Measurements from ENCODE around the gene HP1BP3. TPM values are rescaled to one million over a fixed set of nuclear protein-coding genes. Genes with fewer than 3 reads are reported as not detected.
A peak's percentile ranks its signal among the peaks of the same experiment; 100 is the strongest.

HP1BP3 gene
- polyA plus RNA-seq, 6 donors from 2014 or later, result 185 to 291 (median 221) TPM

DNA sequence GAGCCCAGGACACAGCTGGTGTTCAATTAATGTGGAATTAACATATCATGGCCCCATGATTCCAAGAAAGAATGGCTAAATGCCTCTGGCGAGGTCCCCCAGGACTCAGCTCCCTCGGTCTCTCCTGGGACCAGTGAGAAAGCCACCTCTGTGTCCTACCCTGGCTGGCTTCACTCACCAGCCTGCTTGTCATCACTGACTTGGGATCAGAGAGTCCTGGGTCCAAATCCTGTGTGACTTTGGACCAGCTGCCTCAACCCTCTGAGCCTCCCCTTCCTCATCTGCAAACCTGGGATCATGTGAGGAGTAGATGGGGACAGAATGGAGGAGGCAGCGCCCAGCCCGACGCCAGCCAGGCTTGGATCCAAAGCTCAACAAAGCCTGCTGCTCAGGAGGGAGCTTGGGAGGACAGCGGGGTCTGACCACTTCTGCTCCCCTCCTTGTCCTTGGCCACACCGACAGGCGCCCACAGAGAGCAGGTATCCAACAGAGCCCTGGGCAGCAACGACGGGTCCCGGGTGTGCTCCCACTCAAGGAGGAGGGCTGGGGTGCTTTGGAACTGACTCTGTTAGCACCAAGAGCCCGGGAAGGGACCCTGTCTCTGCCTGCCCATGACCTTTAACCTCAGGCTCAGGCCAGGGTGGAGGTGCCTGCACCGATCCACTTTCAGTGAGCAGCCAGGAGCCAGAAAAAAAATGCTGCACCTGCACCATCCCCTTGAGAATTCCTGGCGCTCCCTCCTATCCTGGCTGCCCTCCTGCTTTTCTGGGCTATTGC, 57.8 kb downstream of the HP1BP3 start:
- peaks cover 20 to 32% (median 25%) of the 10 kb centered on the region in 3 donors for H3K4me1 Mint-ChIP-seq
- H3K36me3 Mint-ChIP-seq, result no peaks in the 10 kb centered on the region
- ATAC-seq (ENCODE audit: low read depth in 2 of 2) (no peak), DNase-seq (no peak)
- no peaks in the 10 kb centered on the region for H3K9me3 Mint-ChIP-seq
- peak overlapping the region in 3 of 6 donors; percentile 52 to 82 (median 59) for H3K27ac Mint-ChIP-seq
- peak overlapping the region in 3 of 8 donors; percentile 49 to 70 (median 68) for H3K4me3 Mint-ChIP-seq
- peaks cover 18 to 53% (median 51%) of the 10 kb centered on the region in 3 donors for H3K27me3 Mint-ChIP-seq

DNA sequence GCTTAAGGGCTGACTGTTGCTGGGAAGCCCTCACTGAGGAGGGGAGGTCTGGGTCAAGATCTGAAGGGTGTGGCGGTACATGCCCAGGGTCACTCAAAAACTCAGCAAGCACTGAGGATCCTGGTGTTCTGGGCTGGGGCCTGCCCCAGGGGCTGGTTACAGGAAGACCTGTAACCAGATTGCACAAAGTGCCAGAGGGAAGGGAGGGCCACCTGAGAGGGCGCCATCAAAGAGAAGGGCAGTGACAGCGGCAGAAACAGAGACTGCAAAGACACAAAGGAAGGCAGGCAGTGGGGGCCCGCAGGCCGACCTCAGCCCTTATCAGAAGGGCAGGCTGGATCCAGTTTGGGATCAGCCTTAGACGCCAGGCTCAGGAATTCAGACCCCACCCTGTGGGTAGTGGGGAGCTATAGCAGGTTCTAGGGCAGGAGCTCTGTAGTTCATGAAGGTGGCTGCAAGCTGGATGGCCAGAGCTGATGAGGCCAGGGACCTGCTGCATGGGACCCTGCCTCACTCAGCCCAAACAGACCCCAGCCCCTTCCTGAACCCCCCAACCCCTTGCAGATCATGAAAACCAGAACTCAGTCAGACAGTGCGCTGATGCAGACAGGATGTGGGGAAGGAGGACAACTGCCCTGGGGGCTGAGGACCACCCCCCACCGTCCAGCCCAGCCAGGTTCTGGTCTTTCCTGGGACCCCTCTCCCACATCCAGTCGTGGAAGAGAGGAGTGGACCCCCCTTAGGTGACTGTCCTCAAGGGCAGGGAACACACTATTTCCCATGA, 58.5 kb downstream of the HP1BP3 start:
- Mint-ChIP-seq H3K36me3 (no peaks in the 10 kb centered on the region), H3K9me3 (no peaks in the 10 kb centered on the region), H3K4me1 (peaks cover 15 to 32% (median 25%) of the 10 kb centered on the region in 3 donors), H3K27me3 (peaks cover 18 to 53% (median 51%) of the 10 kb centered on the region in 3 donors), H3K27ac (peak overlapping the region in 1 of 6 donors; percentile 82), H3K4me3 (peak overlapping the region in 1 of 8 donors; percentile 59)
- ATAC-seq (ENCODE audit: low read depth in 2 of 2) (no peak), DNase-seq (no peak)

DNA sequence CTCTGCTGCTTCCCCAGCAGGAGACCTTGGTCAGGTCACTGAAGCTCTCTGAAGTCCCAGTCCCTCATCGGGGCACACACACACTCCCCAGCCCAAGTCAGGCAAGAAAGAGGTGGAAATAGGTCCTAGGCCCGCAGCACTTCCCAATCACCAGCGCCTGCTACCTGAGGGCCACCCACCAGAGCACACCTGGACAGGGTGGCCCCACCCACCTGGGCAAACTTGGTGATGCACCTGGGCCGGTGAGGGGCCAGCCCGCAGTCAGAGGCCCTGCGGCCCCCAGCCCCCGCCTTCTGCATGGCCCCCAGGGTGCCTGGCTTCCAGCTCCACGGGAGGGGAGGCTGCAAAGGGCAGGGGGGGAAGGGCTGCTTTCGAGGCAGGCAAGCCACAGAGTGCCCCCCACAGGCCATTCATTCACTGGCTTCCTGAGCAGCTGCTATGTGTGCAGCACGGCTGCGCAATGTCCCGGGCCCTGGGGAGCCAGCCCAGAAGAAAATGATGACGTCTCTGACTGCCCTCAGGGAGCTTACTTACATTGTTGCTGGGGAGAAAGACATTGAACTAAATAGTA, 59.3 kb downstream of the HP1BP3 start:
- no peak overlapping the region for H3K4me3 Mint-ChIP-seq
- H3K27ac Mint-ChIP-seq, result no peak overlapping the region
- DNase-seq, result no peak
- H3K4me1 Mint-ChIP-seq, result peaks cover 9 to 25% (median 19%) of the 10 kb centered on the region in 3 donors
- H3K36me3 Mint-ChIP-seq, result no peaks in the 10 kb centered on the region
- H3K9me3 Mint-ChIP-seq, result no peaks in the 10 kb centered on the region
- no peak for ATAC-seq (ENCODE audit: low read depth in 2 of 2)
- H3K27me3 Mint-ChIP-seq, result peaks cover 13 to 49% (median 45%) of the 10 kb centered on the region in 3 donors

DNA sequence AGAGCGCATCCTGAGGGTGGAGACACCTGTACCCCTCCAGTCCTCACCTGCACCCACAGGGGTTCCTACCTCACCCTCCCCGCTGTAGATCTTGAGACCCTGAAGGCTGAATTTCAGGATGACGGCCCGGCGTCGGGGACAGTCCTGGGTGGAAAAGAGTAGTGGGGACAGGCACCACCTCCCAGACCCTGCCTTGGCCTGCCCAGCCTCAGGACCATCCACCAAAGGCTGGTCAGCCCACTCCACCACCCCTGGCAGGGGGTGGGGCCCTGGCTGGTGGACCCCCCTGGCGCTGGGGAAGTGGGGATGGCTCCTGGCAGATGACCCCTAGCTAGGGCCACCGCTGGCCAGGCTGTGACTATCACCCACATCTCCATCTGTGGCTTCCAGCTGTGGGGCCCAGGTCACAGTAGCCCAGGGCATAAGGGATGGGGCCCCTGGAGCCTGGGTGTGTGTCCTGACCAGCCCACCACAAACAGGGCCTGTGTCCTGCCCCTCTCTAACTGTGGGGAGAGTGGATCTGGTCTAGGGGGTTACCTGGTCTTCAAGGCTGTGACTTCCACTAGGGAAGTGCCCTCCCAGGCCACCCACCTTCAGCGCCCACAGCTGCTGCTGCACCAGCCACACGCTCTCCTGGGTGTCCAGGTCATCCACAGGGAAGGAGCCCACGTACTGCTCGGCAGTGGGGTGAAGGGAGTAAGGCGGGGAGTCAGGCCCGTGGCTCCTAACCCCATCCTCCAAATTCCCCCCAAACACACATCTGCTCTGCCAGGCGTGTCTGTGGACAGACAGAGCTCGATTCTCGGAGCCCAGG, 60.0 kb downstream of the HP1BP3 start:
- DNase-seq (no peak), ATAC-seq (ENCODE audit: low read depth in 2 of 2) (no peak)

DNA sequence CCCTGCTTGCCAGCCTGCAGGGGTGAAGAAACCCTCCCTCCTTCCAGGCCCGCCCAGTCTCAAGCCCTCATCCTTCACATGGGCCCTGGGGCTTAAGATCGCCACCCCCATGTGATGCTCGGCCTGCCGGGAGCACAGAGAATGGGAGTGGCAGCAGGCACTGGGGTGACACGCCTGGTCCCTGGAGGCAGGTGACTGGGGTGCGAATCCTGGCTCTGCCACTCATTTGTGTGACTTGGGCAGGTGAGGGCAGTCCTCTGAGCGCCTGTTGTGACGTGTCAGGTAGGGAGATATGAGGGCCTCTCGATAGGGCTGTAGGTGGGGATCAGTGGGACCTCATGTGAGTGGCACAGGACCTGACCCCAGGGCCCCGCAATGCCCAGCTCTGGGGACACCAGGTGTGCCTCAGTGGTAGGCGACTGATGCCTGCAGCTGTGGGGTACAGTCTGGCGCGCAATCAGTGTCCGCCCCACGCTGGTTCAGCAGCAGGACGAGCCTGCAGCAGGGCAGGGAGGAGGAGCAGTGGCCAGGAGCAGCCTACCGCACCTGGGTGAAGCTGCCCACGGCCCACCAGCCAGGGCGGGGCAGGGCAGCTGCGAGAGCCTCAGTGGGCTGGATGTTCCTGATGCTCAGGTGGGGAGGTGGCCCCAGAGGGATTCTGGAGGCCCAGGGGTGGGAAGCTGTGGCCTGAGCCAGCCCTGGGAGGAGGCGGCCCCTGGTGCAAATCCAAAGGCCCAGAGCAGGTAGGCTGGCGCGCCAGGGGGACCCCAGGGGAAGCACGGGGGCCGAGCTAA, 60.8 kb downstream of the HP1BP3 start:
- H3K9me3 Mint-ChIP-seq, result no peaks in the 10 kb centered on the region
- peaks cover 3 to 17% (median 11%) of the 10 kb centered on the region in 3 donors for H3K4me1 Mint-ChIP-seq
- no peak overlapping the region for H3K4me3 Mint-ChIP-seq
- H3K36me3 Mint-ChIP-seq, result no peaks in the 10 kb centered on the region
- DNase-seq (no peak), ATAC-seq (ENCODE audit: low read depth in 2 of 2) (no peak)
- H3K27ac Mint-ChIP-seq, result no peak overlapping the region
- peaks cover 13 to 50% (median 43%) of the 10 kb centered on the region in 3 donors for H3K27me3 Mint-ChIP-seq

More for the DNA sequence above, 60.0 kb downstream of the HP1BP3 start:
- Mint-ChIP-seq H3K9me3 (no peaks in the 10 kb centered on the region), H3K4me3 (no peak overlapping the region), H3K27me3 (peaks cover 13 to 49% (median 45%) of the 10 kb centered on the region in 3 donors), H3K36me3 (no peaks in the 10 kb centered on the region), H3K27ac (no peak overlapping the region), H3K4me1 (peaks cover 3 to 19% (median 14%) of the 10 kb centered on the region in 3 donors)

DNA sequence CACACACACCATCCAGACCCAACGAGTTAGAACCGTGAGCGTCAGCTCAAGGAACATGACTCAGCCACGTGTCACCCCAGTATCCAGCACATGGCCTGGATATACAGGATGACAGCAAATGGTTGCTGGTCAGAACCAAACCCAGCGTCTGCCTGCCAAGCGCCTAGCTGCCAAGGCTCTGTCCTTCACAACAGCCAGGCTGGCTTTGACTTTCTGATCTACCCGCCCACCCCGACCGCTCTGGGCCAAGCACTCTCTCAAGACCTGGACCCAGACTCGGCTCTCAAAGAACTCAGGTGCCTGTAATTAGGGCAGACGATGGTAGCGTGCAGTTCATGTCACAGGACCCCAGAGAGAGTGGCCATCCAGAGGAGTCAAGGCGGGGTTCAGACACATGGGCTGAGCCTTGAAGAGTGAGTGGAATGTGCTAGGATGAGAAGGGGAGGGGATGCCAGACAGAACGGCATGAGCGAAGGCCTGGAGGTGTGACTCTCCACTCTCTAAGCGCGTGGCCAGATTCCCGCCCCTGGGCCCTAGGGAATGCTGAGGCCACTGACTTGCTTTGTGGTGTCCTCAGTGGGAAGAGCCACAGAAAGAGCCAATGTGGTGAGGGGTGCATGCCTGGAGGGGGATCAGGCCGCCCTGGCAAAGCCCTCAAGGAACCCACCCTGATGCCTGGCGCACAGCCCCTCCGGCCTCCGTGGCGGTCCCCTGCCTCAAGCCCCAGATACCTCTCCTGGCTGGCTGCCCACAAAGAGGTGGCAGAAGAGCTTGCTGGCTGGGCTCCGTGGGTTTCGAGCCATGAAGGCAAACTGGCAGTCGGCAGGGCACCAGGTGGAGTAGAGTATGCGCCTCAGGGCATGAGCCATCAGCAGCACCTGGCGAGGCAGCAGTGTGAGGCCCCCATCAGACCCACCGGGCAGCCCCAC, 61.7 kb downstream of the HP1BP3 start:
- H3K36me3 Mint-ChIP-seq, result no peaks in the 10 kb centered on the region
- DNase-seq (no peak), ATAC-seq (ENCODE audit: low read depth in 2 of 2) (no peak)
- H3K4me1 Mint-ChIP-seq, result peaks cover 3 to 9% (median 8%) of the 10 kb centered on the region in 3 donors
- no peak overlapping the region for H3K27ac Mint-ChIP-seq
- no peaks in the 10 kb centered on the region for H3K9me3 Mint-ChIP-seq
- H3K4me3 Mint-ChIP-seq, result no peak overlapping the region
- H3K27me3 Mint-ChIP-seq, result peaks cover 13 to 46% (median 36%) of the 10 kb centered on the region in 3 donors

DNA sequence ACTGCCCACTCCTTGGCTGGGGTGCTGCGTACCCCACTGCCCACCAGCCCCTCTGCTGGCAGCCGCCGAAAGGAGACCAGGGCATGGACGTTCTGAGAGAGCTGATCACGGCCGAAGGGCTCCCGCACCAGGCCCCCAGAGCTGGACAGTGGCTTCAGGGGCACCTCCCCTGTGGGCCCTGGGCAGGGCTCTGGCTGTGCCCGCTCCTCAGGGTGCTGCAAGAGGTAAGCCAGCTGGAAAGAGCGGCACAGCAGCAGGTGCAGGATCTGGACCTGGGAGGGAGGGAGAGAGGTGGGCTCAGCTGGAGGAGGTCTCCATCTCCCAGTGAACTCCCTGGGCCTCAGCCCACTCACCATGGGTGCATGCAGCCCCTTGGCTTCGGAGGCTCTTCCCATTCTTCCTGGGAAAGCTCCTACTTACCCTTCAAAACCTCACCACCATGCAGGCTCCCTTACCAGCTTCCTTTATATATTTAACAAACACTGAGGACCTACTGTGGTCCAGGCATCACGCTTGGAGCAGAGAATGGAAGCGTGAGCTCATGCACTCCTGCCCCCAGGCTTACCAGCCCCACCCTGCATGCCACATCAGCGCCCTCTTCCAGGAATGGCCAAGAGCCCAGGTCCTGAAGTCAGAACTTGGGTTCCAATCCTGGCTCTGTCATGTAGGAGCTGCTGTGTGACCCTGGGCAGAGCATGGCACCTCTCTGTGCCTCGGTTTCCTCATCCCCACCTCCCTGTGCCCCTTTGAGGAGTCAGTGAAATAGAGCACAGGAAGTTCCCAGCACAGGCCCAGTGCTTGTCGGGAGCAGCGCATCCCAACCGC, 62.5 kb downstream of the HP1BP3 start:
- DNase-seq (no peak), ATAC-seq (ENCODE audit: low read depth in 2 of 2) (no peak)
- peaks cover 0 to 4% (median 0%) of the 10 kb centered on the region in 3 donors for H3K4me1 Mint-ChIP-seq
- H3K27me3 Mint-ChIP-seq, result peaks cover 10 to 38% (median 27%) of the 10 kb centered on the region in 3 donors
- H3K9me3 Mint-ChIP-seq, result no peaks in the 10 kb centered on the region
- no peak overlapping the region for H3K4me3 Mint-ChIP-seq
- H3K36me3 Mint-ChIP-seq, result no peaks in the 10 kb centered on the region
- no peak overlapping the region for H3K27ac Mint-ChIP-seq

DNA sequence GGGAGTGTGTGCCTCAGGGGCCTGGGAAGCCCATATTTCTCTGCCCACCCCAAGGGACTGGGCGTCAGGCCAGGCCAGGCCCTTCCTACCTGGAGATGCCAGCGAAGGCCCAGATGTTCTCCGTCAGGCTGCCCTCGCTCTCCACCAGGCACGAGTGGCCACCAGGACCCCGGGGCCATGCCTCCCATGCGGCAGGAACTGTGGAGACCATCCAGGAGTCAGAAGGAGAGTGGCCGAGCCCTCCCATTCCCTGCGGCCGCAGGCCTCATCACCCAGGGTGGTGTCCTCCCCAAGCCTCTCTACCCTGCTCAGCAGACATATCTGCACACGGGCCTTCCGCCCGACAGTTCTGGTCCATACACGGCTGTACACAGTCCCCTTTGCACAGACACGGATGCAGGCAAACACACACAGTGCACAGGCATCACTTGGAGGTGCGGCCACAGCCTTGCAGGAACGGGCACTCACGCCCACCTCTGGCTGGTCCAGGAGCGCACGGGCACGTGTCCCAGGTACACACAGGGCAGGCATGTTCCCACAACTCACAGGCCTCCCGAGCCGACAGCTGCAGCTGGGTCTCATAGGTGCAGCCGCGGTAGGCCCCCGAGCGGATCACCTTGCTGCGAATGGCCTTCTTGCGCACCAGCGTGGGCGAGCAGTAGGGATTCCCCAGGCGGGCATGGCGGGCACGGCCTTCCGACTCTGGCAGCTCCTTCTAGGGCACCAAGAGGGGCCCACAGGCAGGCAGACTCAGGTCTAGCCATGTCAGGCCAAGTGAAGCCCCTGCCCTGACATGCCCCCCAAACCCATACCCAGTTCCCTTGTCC, 63.4 kb downstream of the HP1BP3 start:
- H3K4me3 Mint-ChIP-seq, result no peak overlapping the region
- H3K4me1 Mint-ChIP-seq, result peaks cover 2 to 5% (median 3%) of the 10 kb centered on the region in 3 donors
- ATAC-seq (ENCODE audit: low read depth in 2 of 2), result no peak
- no peak for DNase-seq
- H3K9me3 Mint-ChIP-seq, result no peaks in the 10 kb centered on the region
- H3K27ac Mint-ChIP-seq, result no peak overlapping the region
- peaks cover 10 to 36% (median 23%) of the 10 kb centered on the region in 3 donors for H3K27me3 Mint-ChIP-seq
- no peaks in the 10 kb centered on the region for H3K36me3 Mint-ChIP-seq

DNA sequence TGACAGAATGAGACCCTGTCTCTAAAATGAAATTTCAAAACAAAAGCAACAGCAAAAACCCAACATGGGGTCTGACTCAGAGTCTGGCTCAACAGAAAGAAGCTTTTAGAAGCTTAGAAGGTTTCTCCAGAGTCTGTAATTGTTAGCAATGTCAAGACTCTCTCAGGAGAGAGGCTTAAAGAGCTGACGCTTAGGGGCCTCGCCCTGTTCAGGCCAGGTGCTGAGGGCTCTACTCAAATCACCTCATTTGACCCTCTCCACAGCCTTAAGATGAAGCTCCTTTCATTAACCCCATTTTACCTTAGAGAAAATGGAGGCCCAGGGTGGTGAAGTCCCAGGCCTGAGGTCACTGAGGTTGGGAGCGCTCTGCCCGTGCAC, 64.0 kb downstream of the HP1BP3 start:
- Mint-ChIP-seq H3K9me3 (no peaks in the 10 kb centered on the region), H3K27ac (no peak overlapping the region), H3K27me3 (peaks cover 5 to 36% (median 21%) of the 10 kb centered on the region in 3 donors), H3K4me1 (peaks cover 6 to 7% (median 6%) of the 10 kb centered on the region in 3 donors), H3K4me3 (no peak overlapping the region), H3K36me3 (no peaks in the 10 kb centered on the region)
- DNase-seq (no peak), ATAC-seq (ENCODE audit: low read depth in 2 of 2) (no peak)
